PC-9 (cell line): Measurements from ENCODE around the gene RINL.
"Not testable (repeated sequence)": the region's sequence is repeated elsewhere in the genome, so short reads cannot be mapped to it uniquely, and the experiment has no call there.

ENCODE experiments used
- EZH2 ChIP-seq: fragments of 200-600 bp; sonication (generic); IDR thresholded peaks from 2 replicates; pipeline ENCODE4 v1.8.0; 2017; ENCODE audit warnings: antibody characterized with exemption, low read depth
- TF ChIP-seq, protein P1 (sequence below): fragments of 200-600 bp; sonication (generic); conservative IDR thresholded peaks from 2 replicates; pipeline ENCODE4 v1.6.1; 2017; ENCODE audit warnings: mixed run types, antibody characterized with exemption, mild to moderate bottlenecking, moderate library complexity

DNA sequence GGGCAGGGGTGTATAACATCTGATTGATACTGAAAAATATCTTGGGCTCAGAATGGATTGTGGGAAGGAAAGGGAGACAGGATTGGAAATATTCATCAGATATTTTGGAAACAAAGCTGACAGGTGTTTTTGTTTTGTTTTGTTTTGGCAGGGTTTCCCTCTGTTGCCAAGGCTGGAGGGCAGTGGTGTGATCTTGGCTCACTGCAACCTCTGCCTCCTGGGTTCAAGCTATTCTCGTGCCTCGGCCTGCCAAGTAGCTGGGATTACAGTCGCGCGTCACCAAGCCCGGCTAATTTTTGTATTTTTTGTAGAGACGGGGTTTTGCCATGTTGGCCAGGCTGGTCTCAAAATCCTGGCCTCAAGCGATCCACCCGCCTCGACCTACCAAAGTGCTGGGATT, 4.7 kb downstream of the RINL start:
- TF ChIP-seq, protein P1, sequence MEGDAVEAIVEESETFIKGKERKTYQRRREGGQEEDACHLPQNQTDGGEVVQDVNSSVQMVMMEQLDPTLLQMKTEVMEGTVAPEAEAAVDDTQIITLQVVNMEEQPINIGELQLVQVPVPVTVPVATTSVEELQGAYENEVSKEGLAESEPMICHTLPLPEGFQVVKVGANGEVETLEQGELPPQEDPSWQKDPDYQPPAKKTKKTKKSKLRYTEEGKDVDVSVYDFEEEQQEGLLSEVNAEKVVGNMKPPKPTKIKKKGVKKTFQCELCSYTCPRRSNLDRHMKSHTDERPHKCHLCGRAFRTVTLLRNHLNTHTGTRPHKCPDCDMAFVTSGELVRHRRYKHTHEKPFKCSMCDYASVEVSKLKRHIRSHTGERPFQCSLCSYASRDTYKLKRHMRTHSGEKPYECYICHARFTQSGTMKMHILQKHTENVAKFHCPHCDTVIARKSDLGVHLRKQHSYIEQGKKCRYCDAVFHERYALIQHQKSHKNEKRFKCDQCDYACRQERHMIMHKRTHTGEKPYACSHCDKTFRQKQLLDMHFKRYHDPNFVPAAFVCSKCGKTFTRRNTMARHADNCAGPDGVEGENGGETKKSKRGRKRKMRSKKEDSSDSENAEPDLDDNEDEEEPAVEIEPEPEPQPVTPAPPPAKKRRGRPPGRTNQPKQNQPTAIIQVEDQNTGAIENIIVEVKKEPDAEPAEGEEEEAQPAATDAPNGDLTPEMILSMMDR, result not testable (repeated sequence)
- not testable (repeated sequence) for TF ChIP-seq EZH2
